SK-N-MC (cell line): Measurements from ENCODE around the gene PYCR2.

Experiments used
- EZH2 ChIP-seq: fragments of 200-600 bp; sonication (generic); IDR thresholded peaks from one replicate; pipeline ENCODE4 v1.6.1; 2017; ENCODE audit warnings: antibody characterized with exemption
- POLR2AphosphoS5 ChIP-seq: IDR thresholded peaks from 2 replicates; pipeline ENCODE4 v1.6.1; 2012; ENCODE audit warnings: mild to moderate bottlenecking, low read depth, low read length, borderline replicate concordance

DNA sequence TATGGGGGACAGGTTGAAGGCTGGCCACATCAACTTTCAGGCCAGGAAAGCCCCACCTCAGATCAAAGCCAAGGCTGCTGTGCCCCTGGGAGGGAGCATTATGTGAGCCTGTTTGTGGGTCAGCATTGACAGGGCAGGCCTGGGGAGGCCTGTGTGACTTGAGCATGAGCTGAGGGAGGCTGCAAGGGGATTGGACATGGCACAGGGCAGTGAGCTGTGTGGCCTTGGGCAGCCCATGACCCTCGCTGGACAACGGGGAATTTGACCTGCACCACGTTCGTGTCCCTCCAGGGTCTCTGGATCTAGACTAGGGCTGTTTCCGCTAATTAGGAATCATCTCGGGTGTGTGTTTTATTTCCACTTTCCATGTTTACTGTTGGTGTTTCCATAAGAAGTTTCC lies 17.6 kb downstream of the PYCR2 start:
- TF ChIP-seq POLR2AphosphoS5 (no peak), EZH2 (no peak)
